ENCODE data around the gene POLR2F.

The POLR2F gene

DNA sequence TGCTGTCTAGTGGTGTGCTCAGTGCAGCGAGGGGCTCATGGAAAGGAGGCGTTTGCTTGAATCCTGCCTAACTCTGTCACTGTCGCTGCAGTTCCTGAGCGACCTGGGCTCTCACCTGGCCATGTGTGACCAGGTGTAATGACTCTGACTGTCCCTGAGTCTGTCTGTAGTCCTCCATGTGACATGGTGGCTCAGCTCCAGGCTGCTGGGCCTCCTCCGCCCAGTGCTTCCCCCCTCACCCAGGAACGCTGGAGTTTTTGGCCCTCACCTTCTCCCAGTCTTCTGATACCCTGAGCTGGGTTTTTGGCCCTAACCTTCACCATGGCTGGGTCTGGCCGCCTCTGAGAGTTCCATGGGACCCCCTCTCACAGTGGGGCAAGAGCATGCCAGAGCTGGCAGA, 27.1 kb upstream of the POLR2F start:
- TF ChIP-seq, protein P1, sequence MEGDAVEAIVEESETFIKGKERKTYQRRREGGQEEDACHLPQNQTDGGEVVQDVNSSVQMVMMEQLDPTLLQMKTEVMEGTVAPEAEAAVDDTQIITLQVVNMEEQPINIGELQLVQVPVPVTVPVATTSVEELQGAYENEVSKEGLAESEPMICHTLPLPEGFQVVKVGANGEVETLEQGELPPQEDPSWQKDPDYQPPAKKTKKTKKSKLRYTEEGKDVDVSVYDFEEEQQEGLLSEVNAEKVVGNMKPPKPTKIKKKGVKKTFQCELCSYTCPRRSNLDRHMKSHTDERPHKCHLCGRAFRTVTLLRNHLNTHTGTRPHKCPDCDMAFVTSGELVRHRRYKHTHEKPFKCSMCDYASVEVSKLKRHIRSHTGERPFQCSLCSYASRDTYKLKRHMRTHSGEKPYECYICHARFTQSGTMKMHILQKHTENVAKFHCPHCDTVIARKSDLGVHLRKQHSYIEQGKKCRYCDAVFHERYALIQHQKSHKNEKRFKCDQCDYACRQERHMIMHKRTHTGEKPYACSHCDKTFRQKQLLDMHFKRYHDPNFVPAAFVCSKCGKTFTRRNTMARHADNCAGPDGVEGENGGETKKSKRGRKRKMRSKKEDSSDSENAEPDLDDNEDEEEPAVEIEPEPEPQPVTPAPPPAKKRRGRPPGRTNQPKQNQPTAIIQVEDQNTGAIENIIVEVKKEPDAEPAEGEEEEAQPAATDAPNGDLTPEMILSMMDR (IDR thresholded peaks at IDR 0.05) = no peak
- Histone ChIP-seq H3K4me1 (ENCODE audit: control insufficient read depth in 1 of 2, insufficient read depth in 1 of 2, low read depth in 1 of 2, low read length in 1 of 2) (no peaks in the 10 kb centered on the region), H3K27ac (no peak overlapping the region), H3K9me3 (no peaks in the 10 kb centered on the region), H3K4me3 (ENCODE audit: low read depth in 1 of 2, low read length in 1 of 2) (no peak overlapping the region), H3K27me3 (no peaks in the 10 kb centered on the region), H3K36me3 (peaks cover 78% of the 10 kb centered on the region)

DNA sequence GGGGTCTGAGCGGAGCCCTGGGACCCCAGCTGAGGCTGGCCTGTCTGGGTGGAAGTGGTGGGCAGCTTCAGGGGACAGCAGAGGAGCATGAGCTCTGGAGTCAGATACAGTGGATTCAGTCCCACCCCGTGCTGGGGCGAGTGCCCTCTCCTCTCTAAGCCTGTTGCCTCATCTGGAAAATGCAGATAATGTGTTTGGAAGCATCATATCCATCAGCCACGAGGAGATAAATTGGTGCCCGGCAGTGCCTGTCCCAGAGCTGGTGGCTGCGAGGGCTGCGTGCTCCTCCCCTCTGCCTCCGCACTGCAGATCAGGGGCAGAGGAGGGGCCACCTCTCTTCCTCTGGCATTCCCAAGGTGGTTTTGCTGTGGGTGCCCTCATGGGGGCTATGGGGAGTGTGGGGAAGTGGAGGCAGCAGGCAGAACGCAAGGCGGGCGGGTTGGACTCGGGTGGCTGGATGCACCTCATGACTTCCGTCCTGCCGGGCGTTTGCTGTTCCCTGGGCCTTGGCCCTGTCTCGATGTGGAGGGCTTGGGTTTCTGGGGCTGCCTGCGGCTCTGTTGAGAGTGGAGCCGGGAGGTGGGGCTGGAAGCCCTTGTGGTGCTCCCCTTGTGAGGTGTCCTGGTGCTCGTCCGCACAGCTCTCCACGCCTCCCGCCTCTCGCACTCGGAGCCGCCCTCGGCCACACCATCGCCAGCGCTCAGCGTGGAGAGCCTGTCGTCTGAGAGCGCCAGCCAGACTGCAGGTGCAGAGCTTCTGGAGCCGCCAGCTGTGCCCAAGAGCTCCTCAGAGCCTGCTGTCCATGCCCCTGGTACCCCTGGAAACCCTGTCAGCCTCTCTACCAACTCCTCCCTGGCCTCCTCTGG, 26.5 kb upstream of the POLR2F start:
- peaks cover 78% of the 10 kb centered on the region for H3K36me3 ChIP-seq
- H3K9me3 ChIP-seq = no peaks in the 10 kb centered on the region
- H3K4me3 ChIP-seq (ENCODE audit: low read depth in 1 of 2, low read length in 1 of 2) = no peak overlapping the region
- H3K4me1 ChIP-seq (ENCODE audit: control insufficient read depth in 1 of 2, insufficient read depth in 1 of 2, low read depth in 1 of 2, low read length in 1 of 2) = no peaks in the 10 kb centered on the region
- TF ChIP-seq, protein P1 (IDR thresholded peaks at IDR 0.05) = no peak
- H3K27me3 ChIP-seq = no peaks in the 10 kb centered on the region
- H3K27ac ChIP-seq = no peak overlapping the region

DNA sequence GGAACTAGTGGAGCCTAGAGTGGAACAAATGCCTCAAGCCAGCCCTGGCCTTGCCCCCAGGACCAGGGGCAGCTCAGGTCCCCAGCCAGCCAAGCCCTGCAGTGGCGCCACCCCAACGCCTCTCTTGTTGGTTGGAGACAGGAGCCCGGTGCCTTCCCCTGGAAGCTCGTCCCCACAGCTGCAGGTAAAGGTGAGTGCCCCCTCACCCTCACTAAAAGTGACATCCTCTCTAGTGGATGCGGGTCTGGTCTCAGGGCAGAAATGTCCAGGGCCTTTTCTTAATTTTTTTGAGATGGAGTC, 25.9 kb upstream of the POLR2F start:
- Histone ChIP-seq H3K27ac (no peak overlapping the region), H3K36me3 (peaks cover 81% of the 10 kb centered on the region)
- TF ChIP-seq, protein P1 (IDR thresholded peaks at IDR 0.05) = no peak

DNA sequence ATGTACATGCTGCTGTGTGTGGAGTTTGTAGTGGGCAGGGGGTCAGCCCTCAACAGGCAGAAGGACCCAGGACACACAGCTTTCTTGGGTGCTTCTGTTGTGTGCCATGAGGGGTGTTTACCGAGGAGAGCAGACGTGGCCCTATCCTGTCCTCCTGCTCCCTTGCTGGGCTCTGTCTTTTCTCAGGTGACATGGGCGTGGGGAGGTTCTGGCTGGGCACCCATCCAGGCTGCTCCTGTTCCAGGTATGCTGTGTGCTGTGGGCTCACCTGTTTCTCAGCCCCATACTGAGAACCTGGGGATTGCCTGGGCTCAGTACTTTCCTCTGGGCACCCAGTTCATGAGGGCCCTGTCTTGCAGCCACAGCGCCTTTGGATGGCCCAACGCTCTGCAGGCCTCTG, 24.1 kb upstream of the POLR2F start:
- TF ChIP-seq, protein P1 (IDR thresholded peaks at IDR 0.05) = no peak
- no peaks in the 10 kb centered on the region for H3K27me3 ChIP-seq
- H3K4me3 ChIP-seq (ENCODE audit: low read depth in 1 of 2, low read length in 1 of 2) = no peak overlapping the region
- H3K36me3 ChIP-seq = peaks cover 76% of the 10 kb centered on the region
- H3K9me3 ChIP-seq = no peaks in the 10 kb centered on the region
- H3K27ac ChIP-seq = no peak overlapping the region
- H3K4me1 ChIP-seq (ENCODE audit: control insufficient read depth in 1 of 2, insufficient read depth in 1 of 2, low read depth in 1 of 2, low read length in 1 of 2) = peaks cover 0 to 7% of the 10 kb centered on the region in 2 experiments

More for the DNA sequence above, 25.9 kb upstream of the POLR2F start:
- Histone ChIP-seq H3K4me1 (ENCODE audit: control insufficient read depth in 1 of 2, insufficient read depth in 1 of 2, low read depth in 1 of 2, low read length in 1 of 2) (no peaks in the 10 kb centered on the region), H3K27me3 (no peaks in the 10 kb centered on the region), H3K4me3 (ENCODE audit: low read depth in 1 of 2, low read length in 1 of 2) (no peak overlapping the region), H3K9me3 (no peaks in the 10 kb centered on the region)

DNA sequence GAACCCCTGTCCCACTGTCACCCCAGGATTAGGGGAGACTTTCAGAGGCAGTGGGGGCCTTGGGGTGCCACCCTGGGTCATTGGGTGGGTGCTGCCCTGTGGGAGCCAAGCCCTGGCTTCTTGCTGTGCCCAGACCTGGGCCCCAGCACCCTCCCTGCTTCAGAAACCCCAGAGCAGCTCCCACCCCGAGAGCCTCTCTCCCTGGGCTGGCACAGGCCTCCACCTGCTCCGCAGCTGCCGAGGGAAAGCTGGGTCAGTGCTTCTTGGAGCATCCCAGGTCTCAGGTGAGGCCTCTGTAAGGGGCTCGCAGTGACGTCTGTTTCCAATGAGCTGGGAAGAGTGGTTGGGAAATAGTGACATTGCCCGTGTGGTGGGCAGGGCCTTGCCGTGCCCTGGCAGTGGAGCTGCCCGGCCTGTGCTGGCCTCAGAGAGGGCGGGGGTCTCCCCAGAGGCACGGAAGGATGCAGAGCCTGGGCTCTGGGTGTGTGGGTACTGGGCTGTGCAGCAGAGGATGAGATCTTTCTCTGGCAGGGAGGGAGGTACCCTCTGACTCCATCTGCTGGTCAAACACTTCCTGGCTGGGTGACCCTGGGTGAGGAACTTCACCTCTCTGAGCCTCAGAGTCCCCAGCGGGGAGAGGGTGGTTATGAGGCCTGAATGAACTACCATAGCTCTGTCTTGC, 23.1 kb upstream of the POLR2F start:
- Histone ChIP-seq H3K27ac (no peak overlapping the region), H3K4me3 (ENCODE audit: low read depth in 1 of 2, low read length in 1 of 2) (no peak overlapping the region), H3K27me3 (no peaks in the 10 kb centered on the region), H3K4me1 (ENCODE audit: control insufficient read depth in 1 of 2, insufficient read depth in 1 of 2, low read depth in 1 of 2, low read length in 1 of 2) (peaks cover 0 to 7% of the 10 kb centered on the region in 2 experiments), H3K9me3 (no peaks in the 10 kb centered on the region), H3K36me3 (peaks cover 67% of the 10 kb centered on the region)
- TF ChIP-seq, protein P1 (IDR thresholded peaks at IDR 0.05) = no peak
